Ishikawa (cell line): Measurements from ENCODE around the gene ARL10.

Experiments used
- EP300 ChIP-seq: IDR thresholded peaks from 2 replicates; pipeline ENCODE4 v1.6.1; 2012; ENCODE audit warnings: borderline replicate concordance
- RAD21 ChIP-seq: IDR thresholded peaks from 2 replicates; pipeline ENCODE4 v1.6.1; 2012; ENCODE audit warnings: low read depth

GRCh38 chr5:176368726-176369125, 3.4 kb downstream of the ARL10 start:
- no peak for TF ChIP-seq EP300
- no peak for TF ChIP-seq RAD21
